GM18526 (cell line): ENCODE results near the gene SNRPD3.

ENCODE experiments used
- POLR2A ChIP-seq: IDR thresholded peaks from 3 replicates; pipeline ENCODE4 v1.6.1; 2011; ENCODE audit not compliant: insufficient read length; ENCODE audit errors: extremely low read depth

Gene SNRPD3

GRCh38 chr22:24550902-24551435 lies 4.8 kb upstream of the SNRPD3 start:
- TF ChIP-seq POLR2A, result no peak

DNA sequence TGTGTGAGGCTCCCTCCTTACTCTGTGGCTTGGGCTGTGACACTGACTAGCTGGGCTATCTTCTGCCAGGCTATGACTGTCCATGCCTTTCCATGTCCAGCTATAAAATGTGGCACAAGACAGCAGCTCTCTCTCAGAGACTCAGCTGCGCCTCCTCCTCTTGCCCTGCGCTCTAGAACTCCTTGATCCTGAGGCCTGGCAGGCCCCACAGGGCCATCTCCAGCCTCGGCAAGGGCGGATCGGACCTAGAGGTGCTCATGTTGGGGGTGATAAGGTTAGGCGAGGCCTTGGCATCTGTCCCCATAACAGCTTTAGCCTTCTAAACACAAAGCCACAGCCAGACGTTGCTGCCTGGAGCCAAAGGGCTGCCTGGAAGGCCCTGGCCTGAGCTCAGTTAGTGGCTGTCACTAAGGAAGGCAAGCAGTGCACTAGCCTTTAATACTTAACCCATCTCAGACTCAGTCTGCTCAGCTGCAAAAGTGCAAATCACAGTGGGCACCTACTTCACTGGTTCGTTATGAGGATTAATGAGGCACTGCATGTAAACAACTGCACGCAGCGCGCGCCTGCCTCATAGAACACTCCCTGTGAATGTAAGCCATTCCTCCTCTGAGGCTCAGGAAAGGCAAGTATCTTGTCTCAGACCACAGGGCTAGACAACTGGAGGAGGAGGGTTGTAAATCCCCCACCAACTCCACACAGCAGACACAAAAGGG lies 2.0 kb upstream of the SNRPD3 start:
- no peak for TF ChIP-seq POLR2A

DNA sequence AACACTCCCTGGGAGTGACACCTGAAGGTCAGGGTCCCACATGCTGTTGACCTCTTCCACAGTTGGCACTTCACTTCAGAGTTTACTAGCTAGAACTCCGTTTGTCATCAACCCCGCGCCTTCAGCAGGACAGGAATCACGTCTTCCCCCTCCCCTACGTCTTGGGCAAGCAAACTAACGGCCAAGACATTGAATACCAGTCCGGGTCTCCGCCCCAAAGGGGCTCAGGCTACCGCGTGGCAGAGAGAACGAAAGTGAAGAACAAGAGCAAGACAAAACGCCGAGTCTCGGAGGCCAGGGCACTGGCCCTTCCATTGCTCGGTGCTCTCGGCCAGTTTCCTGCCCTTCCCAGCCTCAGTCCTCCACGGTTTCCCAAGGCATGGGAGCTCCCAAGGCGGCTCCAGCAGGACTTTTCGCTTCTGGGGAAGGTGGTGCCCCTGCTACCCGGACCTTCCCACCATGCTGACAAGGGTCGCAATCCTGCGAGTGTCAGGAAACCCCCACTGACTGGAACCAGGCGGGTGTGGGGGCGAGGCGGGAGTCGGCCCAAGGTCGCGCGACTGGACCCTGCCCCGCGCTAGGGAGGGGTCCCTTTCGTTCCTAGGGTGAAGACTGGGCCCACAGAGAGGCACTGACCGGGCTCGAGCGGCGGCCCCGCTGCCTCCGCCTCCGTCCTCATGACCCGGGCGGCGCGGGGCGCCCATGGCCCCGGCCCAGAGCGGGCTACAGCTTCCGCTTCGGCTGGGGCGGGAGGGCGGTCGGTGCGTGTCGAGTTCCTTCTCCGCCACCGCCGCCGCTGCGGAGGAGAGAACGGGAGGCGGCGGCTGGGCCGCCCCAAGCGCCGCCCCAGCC lies 1.3 kb upstream of the SNRPD3 start, which contains the start of gene GUCD1:
TSS of gene GUCD1 (minus strand) at position 826 of the 852 bp plus-strand sequence. CDS start at position 679, 147 bp downstream.
- TF ChIP-seq POLR2A, result peak; percentile 67

GRCh38 chr22:24559471-24559870 lies 3.7 kb downstream of the SNRPD3 start:
- no peak for TF ChIP-seq POLR2A

DNA sequence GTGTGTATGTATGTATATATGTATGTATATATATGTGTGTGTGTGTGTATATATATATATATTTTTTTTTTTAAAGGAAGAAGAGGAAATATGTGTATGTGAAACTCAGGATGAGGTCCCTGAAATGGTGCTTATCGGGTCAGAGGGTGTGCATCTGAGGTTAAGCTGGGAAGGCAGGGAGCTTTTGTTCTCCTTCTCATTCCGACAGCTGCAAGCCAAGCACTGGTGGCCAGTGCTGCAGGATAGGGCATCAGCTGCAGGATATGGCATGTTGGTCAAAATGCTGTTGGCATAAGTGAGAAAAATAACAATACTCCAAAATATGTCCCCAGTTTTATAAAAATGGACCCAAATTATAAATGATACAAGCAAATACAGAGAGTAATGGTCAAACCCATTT lies 7.4 kb downstream of the SNRPD3 start:
- no peak for TF ChIP-seq POLR2A

DNA sequence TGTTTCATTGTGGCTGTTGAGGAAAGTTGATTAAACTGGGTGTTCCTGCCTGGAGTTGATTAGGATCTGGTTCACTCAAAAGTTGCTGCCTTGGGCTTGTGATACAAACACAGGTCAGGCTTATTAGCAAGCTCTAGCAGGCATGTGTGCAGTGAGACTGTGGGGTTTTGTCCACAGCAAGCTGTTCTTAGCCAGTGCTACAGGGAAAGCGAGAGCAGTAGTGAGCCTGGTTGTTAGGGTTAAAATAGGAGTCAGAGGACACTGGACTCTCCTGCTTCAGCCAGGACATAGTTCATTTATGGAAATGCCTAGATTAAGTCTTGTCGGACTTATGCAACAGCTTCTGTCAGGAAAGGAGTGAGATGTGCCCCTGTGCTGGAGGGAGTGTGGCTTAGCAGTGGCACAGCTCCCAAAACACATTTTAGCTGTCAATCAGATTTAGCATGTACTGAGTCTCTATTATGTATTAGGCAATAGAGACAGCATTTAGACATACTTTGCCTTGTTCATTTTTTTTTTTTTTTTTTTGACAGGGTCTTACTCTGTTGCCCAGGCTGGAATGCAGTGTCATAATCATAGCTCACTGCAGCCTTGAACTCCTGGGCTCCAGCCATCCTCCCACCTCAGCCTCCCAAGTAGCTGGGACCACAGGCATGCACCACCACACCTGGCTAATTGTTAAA lies 8.7 kb downstream of the SNRPD3 start:
- no peak for TF ChIP-seq POLR2A

DNA sequence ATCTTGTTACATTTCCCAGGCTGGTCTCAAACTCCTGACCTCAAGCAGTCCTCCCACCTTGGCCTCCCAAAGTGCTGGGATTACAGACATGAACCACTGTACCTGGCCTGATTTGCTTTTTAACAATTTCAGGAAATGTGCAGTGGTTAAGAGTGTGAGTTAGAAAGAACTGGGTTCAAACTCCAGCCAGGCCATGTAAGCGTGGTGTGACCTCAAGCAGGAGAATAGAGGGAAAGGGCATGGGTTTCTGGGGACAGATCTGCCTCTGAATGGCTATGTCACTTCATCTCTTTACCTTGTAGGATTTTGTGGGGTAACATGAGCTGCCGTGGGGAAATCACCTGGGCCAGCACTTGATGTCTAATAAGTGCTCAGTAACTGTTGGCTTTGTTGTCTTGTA lies 9.3 kb downstream of the SNRPD3 start:
- TF ChIP-seq POLR2A, result no peak

DNA sequence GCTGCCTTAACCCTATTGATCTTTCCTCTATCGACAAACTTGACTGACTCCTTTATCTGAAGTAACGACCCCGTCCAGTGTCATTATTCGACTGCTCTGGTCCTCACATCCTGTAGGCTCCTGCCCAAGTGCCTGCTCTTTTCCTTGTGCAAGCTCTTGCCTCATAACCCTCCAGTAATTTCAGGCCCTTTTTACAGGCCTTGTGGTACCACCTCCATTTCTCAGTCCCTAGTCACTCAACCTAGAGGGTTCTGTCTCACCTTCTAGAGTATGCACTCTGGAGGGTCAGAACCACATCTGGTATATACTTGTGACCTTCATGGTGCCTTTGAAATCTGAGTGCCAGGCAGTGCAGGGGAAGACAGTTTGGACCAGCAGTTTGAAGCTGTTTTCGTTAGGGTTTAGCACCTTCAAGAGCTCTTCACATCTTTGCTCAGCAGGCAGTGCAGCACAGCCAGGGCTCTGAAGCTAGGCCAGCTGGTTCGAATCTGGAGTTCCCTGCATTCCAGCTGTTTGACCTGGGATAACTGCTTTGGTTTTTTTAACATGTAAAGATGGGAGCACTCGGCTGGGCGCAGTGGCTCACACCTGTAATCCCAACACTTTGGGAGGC lies 11.2 kb downstream of the SNRPD3 start:
- no peak for TF ChIP-seq POLR2A

- TF ChIP-seq POLR2A, result no peak
These were observed 11.9 kb downstream of the SNRPD3 start for GRCh38 chr22:24567668-24568067.

- TF ChIP-seq POLR2A, result no peak
These were observed 15.5 kb downstream of the SNRPD3 start for GRCh38 chr22:24571266-24571665.

GRCh38 chr22:24576778-24577177 lies 21.0 kb downstream of the SNRPD3 start:
- TF ChIP-seq POLR2A, result no peak

DNA sequence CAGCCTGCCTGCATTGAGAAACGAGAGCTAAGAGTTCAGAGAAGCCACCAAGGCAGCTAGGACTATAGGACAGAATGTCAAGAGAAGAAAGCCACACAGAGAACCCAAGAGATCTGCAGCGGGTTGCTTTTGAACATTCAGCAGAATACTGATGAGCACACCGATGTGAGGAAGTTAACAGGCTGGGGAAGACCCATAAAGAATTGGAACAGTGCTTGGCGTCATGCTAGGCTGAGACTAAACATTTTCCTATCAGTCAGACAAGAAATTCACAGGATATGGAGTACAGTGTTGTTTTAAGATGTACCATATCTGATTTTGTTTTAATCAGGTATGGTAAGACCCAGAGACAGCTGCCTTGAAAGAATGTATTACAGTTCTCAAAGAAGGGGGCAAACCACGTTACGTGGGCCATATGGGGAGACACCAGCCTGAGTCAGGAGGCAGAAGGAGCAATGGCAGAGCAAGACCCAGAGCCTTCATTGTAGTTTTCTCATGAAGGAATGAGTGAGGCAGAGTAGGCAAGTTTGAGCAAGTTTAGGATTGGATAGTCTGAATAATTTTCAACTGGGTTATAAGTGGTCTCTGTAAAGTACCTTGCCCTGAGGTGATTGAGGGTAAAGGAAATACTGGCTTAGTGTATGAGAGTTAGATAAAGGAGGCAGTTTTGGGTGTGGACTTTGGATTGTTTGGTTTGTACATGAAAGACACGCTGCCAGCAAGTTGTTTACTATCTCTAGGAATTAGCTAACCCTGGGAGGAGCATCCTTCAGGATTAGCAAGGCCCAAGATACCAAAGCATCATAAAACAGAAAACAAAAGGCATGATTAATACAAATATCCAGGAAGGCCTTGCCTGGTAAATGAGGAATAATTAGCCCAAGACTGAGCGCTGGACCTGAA lies 22.8 kb downstream of the SNRPD3 start:
- TF ChIP-seq POLR2A, result no peak

GRCh38 chr22:24579258-24579601 lies 23.4 kb downstream of the SNRPD3 start:
- TF ChIP-seq POLR2A, result no peak

DNA sequence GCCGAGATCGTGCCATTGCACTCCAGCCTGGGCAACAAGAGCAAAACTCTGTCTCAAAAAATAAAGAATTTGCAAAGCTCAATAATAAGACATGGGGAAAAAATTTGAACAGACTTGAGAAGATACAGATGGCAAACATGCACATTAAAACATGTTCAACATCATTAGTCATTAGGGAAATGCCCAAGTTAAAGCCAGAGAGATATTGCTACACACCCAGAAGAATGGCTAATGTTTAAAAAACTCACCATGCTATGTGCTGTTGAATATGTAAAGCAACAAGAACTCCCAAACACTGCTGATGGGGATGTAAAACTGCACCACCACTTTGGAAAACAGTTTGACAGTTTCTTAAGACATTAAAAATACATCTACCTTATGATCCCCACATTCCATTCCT lies 24.5 kb downstream of the SNRPD3 start:
- no peak for TF ChIP-seq POLR2A

DNA sequence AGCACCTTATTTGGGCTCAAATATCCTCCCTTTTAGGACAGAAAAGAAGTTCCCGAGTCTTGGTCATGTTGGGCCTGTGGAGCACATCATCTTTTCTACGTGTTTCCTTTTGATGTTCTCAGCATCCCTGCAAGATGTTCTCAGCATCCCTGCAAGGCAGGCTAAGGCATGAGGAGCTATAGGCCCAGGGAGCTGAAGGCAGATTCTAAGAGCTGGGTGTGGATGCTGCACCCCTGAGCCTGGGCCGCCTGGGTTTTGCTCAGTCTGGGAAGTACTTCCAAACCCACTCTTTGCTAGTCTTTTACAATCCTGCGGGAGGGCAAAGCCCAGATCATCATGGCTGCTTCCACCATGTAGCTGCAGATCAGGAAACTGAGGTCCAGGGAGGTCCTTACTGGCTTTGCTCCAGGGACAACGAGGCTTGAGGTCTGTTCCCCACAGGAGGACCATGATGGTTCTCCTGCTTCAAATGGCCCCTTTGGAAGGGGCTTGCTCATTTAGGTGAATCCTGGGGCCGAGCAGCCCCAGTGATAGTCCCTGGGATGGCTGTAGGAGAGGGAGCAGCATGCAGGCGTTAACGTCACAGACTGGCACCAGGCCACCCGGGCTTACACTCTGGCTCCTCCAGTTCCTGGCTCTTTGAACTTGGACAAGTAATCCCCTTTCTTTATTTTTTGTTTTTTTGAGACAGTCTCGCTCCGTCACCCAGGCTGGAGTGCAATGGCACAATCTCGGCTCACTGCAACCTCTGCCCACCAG lies 26.4 kb downstream of the SNRPD3 start:
- TF ChIP-seq POLR2A, result no peak
